SK-N-SH (cell line): ENCODE measurements around the gene TANC1. TPM values are rescaled to one million over a fixed set of nuclear protein-coding genes. Genes with fewer than 3 reads are reported as not detected.

Source experiments
- CTCF ChIA-PET: fragments of 300-600, 350-600 bp; formaldehyde crosslinking; extraction: SDS; loops from one replicate; lab custom pipeline; 2021; lab: Yijun Ruan, JAX
- POLR2A ChIA-PET: fragments of 350-600 bp; sonication (Branson Sonifier 250); formaldehyde crosslinking; extraction: SDS; loops from one replicate; lab custom pipeline; 2020; ENCODE audit warnings: antibody characterized with exemption, inconsistent platforms; lab: Yijun Ruan, JAX
- DNase-seq: peaks from one replicate; pipeline ENCODE4 v3.0.0; 2012
- H2AFZ ChIP-seq: fragments of 200-600 bp; sonication (generic); 2 replicates; pipeline ENCODE4 v1.8.1; 2016; ENCODE audit warnings: antibody characterized with exemption, mild to moderate bottlenecking, low read depth
- H3F3A ChIP-seq: fragments of 200-600 bp; sonication (generic); replicated peaks from 2 replicates; pipeline ENCODE3; 2016; ENCODE audit warnings: antibody characterized with exemption, mild to moderate bottlenecking; ENCODE audit not compliant: insufficient read depth
- H3K27ac ChIP-seq, 2 experiments: fragments of 200-500 bp in 1 of 2; fragments of 200-600 bp in 1 of 2; sonication (Bioruptor generic) in 1 of 2; sonication (generic), shearing (Covaris generic) in 1 of 2; 2 replicates each; pipeline versions ENCODE4 v1.5.1 to v1.6.1; 2014 to 2016; ENCODE audit warnings: low read depth in 2 of 2, inconsistent platforms in 1 of 2, low read length in 1 of 2, mild to moderate bottlenecking in 1 of 2, mixed read lengths in 1 of 2
- H3K27me3 ChIP-seq: fragments of 200-600 bp; sonication (generic), shearing (Covaris generic); 2 replicates; pipeline ENCODE4 v1.6.1; 2016; ENCODE audit warnings: mixed run types; ENCODE audit not compliant: insufficient read depth
- H3K36me3 ChIP-seq, 2 experiments: fragments of 200-500 bp in 1 of 2; fragments of 200-600 bp in 1 of 2; sonication (Bioruptor generic) in 1 of 2; sonication (generic) in 1 of 2; replicated peaks in 1 of 2; 2 replicates each; pipeline versions ENCODE3 to v1.5.1; 2014 to 2016; ENCODE audit warnings: low read length in 1 of 2, mild to moderate bottlenecking in 1 of 2; ENCODE audit not compliant: insufficient read depth in 2 of 2, control insufficient read depth in 1 of 2
- H3K4me1 ChIP-seq, 2 experiments: fragments of 200-500 bp in 1 of 2; fragments of 200-600 bp in 1 of 2; sonication (Bioruptor generic) in 1 of 2; sonication (generic), shearing (Covaris generic) in 1 of 2; 2 replicates each; pipeline versions ENCODE4 v1.5.1 to v1.6.1; 2014 to 2016; ENCODE audit warnings: low read depth in 1 of 2, low read length in 1 of 2, mixed run types in 1 of 2; ENCODE audit not compliant: insufficient read depth in 2 of 2, control insufficient read depth in 1 of 2
- H3K4me2 ChIP-seq: fragments of 200-600 bp; sonication (generic), shearing (Covaris generic); 2 replicates; pipeline ENCODE4 v1.6.1; 2017; ENCODE audit warnings: mixed run types
- H3K4me3 ChIP-seq, 2 experiments: fragments of 200-500 bp in 1 of 2; fragments of 200-600 bp in 1 of 2; sonication (Bioruptor generic) in 1 of 2; sonication (generic), shearing (Covaris generic) in 1 of 2; 2 replicates each; pipeline versions ENCODE4 v1.5.1 to v1.8.1; 2014 to 2016; ENCODE audit warnings: low read depth in 2 of 2, inconsistent platforms in 1 of 2, low read length in 1 of 2, mild to moderate bottlenecking in 1 of 2, mixed read lengths in 1 of 2, moderate library complexity in 1 of 2
- H3K79me2 ChIP-seq: fragments of 200-600 bp; sonication (generic); 2 replicates; pipeline ENCODE4 v1.8.1; 2017; ENCODE audit warnings: mild to moderate bottlenecking; ENCODE audit not compliant: insufficient read depth
- H3K9ac ChIP-seq: fragments of 200-600 bp; sonication (generic); 2 replicates; pipeline ENCODE4 v1.6.1; 2017; ENCODE audit warnings: mixed run types
- H3K9me2 ChIP-seq: fragments of 200-600 bp; sonication (generic); 2 replicates; pipeline ENCODE4 v1.6.1; 2017; ENCODE audit warnings: mixed run types
- H3K9me3 ChIP-seq: fragments of 200-600 bp; sonication (generic); 2 replicates; pipeline ENCODE4 v1.6.1; 2017; ENCODE audit warnings: mixed run types, mild to moderate bottlenecking, moderate library complexity
- H4K20me1 ChIP-seq: fragments of 200-600 bp; sonication (generic); 2 replicates; pipeline ENCODE4 v1.6.1; 2017; ENCODE audit warnings: mild to moderate bottlenecking, mixed run types; ENCODE audit not compliant: insufficient read depth
- CHD2 ChIP-seq: fragments of 150-350 bp; IDR thresholded peaks from 2 replicates; pipeline ENCODE4 v1.6.1; 2018; ENCODE audit warnings: low read length; ENCODE audit not compliant: partially characterized antibody
- CTCF ChIP-seq: fragments of 200-600 bp; sonication (generic); IDR thresholded peaks from 2 replicates; pipeline ENCODE4 v1.6.1; 2017; ENCODE audit warnings: antibody characterized with exemption, mild to moderate bottlenecking, moderate library complexity
- EP300 ChIP-seq, 2 experiments: IDR thresholded peaks; 2 replicates each; pipeline versions ENCODE4 v1.4.0 to v1.6.1; 2012; ENCODE audit warnings: borderline replicate concordance in 1 of 2, low read depth in 1 of 2, low read length in 1 of 2
- EZH2phosphoT487 ChIP-seq: fragments of 200-600 bp; sonication (generic); IDR thresholded peaks from 2 replicates; pipeline ENCODE4 v1.6.1; 2017; ENCODE audit warnings: low read depth, mixed run types, mild to moderate bottlenecking, antibody characterized with exemption, moderate library complexity, borderline replicate concordance
- FOSL2 ChIP-seq: IDR thresholded peaks from 2 replicates; pipeline ENCODE4 v1.4.0; 2012; ENCODE audit warnings: low read depth, mild to moderate bottlenecking, moderate library complexity, borderline replicate concordance
- FOXJ3 ChIP-seq: sonication (generic); formaldehyde crosslinking; IDR thresholded peaks from 2 replicates; pipeline ENCODE4 v1.5.1; 2020; ENCODE audit warnings: mild to moderate bottlenecking, missing genetic modification reagents
- GABPA ChIP-seq: IDR thresholded peaks from 2 replicates; pipeline ENCODE4 v1.4.0; 2012; ENCODE audit warnings: low read depth, mild to moderate bottlenecking
- GATA2 ChIP-seq: sonication (generic); formaldehyde crosslinking; IDR thresholded peaks from 2 replicates; pipeline ENCODE4 v1.5.0; 2020; ENCODE audit warnings: mild to moderate bottlenecking, missing genetic modification reagents
- IRF3 ChIP-seq: fragments of 150-350 bp; IDR thresholded peaks from 2 replicates; pipeline ENCODE4 v1.6.1; 2016; ENCODE audit warnings: mild to moderate bottlenecking, low read depth, low read length
- JUND ChIP-seq: IDR thresholded peaks from 2 replicates; pipeline ENCODE4 v1.4.0; 2012
- MAX ChIP-seq: IDR thresholded peaks from 2 replicates; pipeline ENCODE4 v1.4.0; 2012; ENCODE audit warnings: low read depth
- NFIC ChIP-seq: IDR thresholded peaks from 2 replicates; pipeline ENCODE4 v1.4.0; 2012; ENCODE audit warnings: borderline replicate concordance
- PBX3 ChIP-seq: IDR thresholded peaks from 2 replicates; pipeline ENCODE4; 2012
- POLR2AphosphoS5 ChIP-seq: IDR thresholded peaks from 2 replicates; pipeline ENCODE4 v1.6.1; 2012; ENCODE audit warnings: low read depth, low read length
- RXRA ChIP-seq: IDR thresholded peaks from 2 replicates; pipeline ENCODE4 v1.4.0; 2012; ENCODE audit warnings: low read depth, mild to moderate bottlenecking, borderline replicate concordance
- SIN3A ChIP-seq: IDR thresholded peaks from 2 replicates; pipeline ENCODE4 v1.6.1; 2012; ENCODE audit warnings: low read depth, mild to moderate bottlenecking, low read length, moderate library complexity, borderline replicate concordance
- TAF1 ChIP-seq: IDR thresholded peaks from 2 replicates; pipeline ENCODE4 v1.6.1; 2012; ENCODE audit warnings: low read depth, mild to moderate bottlenecking, low read length, moderate library complexity, borderline replicate concordance
- TCF12 ChIP-seq: IDR thresholded peaks from 2 replicates; pipeline ENCODE4 v1.4.0; 2012
- TEAD4 ChIP-seq: IDR thresholded peaks from 2 replicates; pipeline ENCODE4 v1.4.0; 2012; ENCODE audit warnings: mild to moderate bottlenecking, borderline replicate concordance; ENCODE audit not compliant: insufficient read depth
- USF1 ChIP-seq: IDR thresholded peaks from 2 replicates; pipeline ENCODE4 v1.4.0; 2012; ENCODE audit warnings: low read depth, borderline replicate concordance
- YY1 ChIP-seq: IDR thresholded peaks from 2 replicates; pipeline ENCODE4 v1.4.0; 2012; ENCODE audit warnings: low read depth, mild to moderate bottlenecking
- ZBTB33 ChIP-seq: IDR thresholded peaks from 2 replicates; pipeline ENCODE4 v1.4.0; 2012; ENCODE audit warnings: low read depth, borderline replicate concordance
- WGBS: methylation state at CpG from one replicate; pipeline ENCODE4 v1.1.6; 2017; ENCODE audit warnings: low lambda C conversion rate; 5-methylcytosine and 5-hydroxymethylcytosine counted together
- polyA plus RNA-seq, 3 experiments: library from polyadenylated mRNA; depleted of rRNA; stranded (reverse); fragments of >200 nt; gene quantifications; 2 replicates each; pipeline ENCODE4 v1.2.3, GENCODE V29; 2012

The TANC1 gene
- polyA plus RNA-seq, 1 of the 3 experiments (the other 2 are of a cell fraction): 19.2 TPM

GRCh38 chr2:159202568-159203071 is 234.2 kb downstream of the TANC1 start:
- H3K4me2 ChIP-seq: peak overlapping the region; percentile 44
- 16% methylated on average over 3 of the region's 4 CpGs for WGBS
- peaks cover 12% of the 10 kb centered on the region for H3F3A ChIP-seq

More at GRCh38 chr2:159202568-159203071, 234.2 kb downstream of the TANC1 start:
- Histone ChIP-seq H4K20me1 (no peaks in the 10 kb centered on the region), H3K9ac (peak overlapping the region; percentile 41), H3K4me1 (peaks cover 4 to 23% of the 10 kb centered on the region in 2 experiments; a peak in 3 of 4 replicates), H3K4me3 (no peak overlapping the region), H3K9me2 (no peaks in the 10 kb centered on the region), H2AFZ (no peak overlapping the region), H3K9me3 (no peaks in the 10 kb centered on the region), H3K79me2 (peaks cover 4% of the 10 kb centered on the region; the same call in 1 of the 2 replicates), H3K36me3 (peaks cover 2 to 56% of the 10 kb centered on the region in 2 experiments), H3K27me3 (no peaks in the 10 kb centered on the region), H3K27ac (peak overlapping the region in 1 of 2 experiments; percentile 88; a peak in 2 of 4 replicates)
- ChIA-PET POLR2A (no interaction called here), CTCF (interaction anchor here (1.0 to 2.1 kb wide), 3 partner anchors 14 to 41 kb away, joined by 3 to 5 read pairs (median 4); no protein-coding TSS in a partner anchor)
- no peak for DNase-seq
- no peak for TF ChIP-seq RXRA
- TF ChIP-seq TAF1: no peak
- no peak for TF ChIP-seq GATA2
- no peak for TF ChIP-seq ZBTB33
- no peak for TF ChIP-seq YY1
- peak; percentile 86; the same call in 1 of the 2 replicates for TF ChIP-seq SIN3A
- TF ChIP-seq GABPA: no peak
- TF ChIP-seq USF1: no peak
- TF ChIP-seq FOSL2: peak; percentile 83; the same call in 1 of the 2 replicates
- TF ChIP-seq CTCF: peak; percentile 40
- peak in 1 of 2 experiments; percentile 67; a peak in 1 of 4 replicates for TF ChIP-seq EP300 (IDR thresholded peaks at IDR 0.05; ENCODE audit: borderline replicate concordance in 1 of 2, low read depth in 1 of 2, low read length in 1 of 2)
- peak; percentile 77 for TF ChIP-seq NFIC
- TF ChIP-seq MAX: peak; percentile 90
- peak; percentile 97 for TF ChIP-seq TCF12
- no peak for TF ChIP-seq FOXJ3 (CRISPR knock-in tag)
- TF ChIP-seq JUND: peak; percentile 81
- peak; percentile 86; the same call in 1 of the 2 replicates for TF ChIP-seq TEAD4
- TF ChIP-seq PBX3: peak; percentile 88
- TF ChIP-seq POLR2AphosphoS5: peak; percentile 77
- TF ChIP-seq IRF3: no peak
- TF ChIP-seq CHD2: no peak
- no peak for TF ChIP-seq EZH2phosphoT487
